Measurements from ENCODE around the gene LRRC7. TPM values are rescaled to one million over a fixed set of nuclear protein-coding genes. Genes with fewer than 3 reads are reported as not detected.

LRRC7 gene
- total RNA-seq, 1 experiment from 2014 or later: not detected

- intact Hi-C loops (cut with micrococcal nuclease; ENCODE audit: unreplicated experiment) (no loop called here), in situ Hi-C loops (cut with HindIII; ENCODE audit: low pct_unique_long_range_greater_than_20kb, low sequenced_read_pairs) (no loop called here)
- ChIA-PET POLR2A (no interaction called here), CTCF (no interaction called here)
- no peaks in the 10 kb centered on the region for H3K27me3 ChIP-seq (ENCODE audit: control insufficient read depth, insufficient read depth, low read length)
- ATAC-seq (no peak), DNase-seq (ENCODE audit: low read depth, low spot score) (no peak)
- H3K9me3 ChIP-seq (ENCODE audit: control insufficient read depth, insufficient read depth, low read depth, low read length): no peaks in the 10 kb centered on the region
- H3K4me3 ChIP-seq (ENCODE audit: low read depth in 2 of 2, low read length in 2 of 2): no peak overlapping the region
- no peak overlapping the region for H3K27ac ChIP-seq (ENCODE audit: low read length)
- TF ChIP-seq SIN3A (IDR thresholded peaks at IDR 0.05; ENCODE audit: borderline replicate concordance, insufficient read depth, low read depth, low read length) (no peak), REST (IDR thresholded peaks at IDR 0.05; ENCODE audit: insufficient read depth in 1 of 2, low read depth in 2 of 2, low read length in 1 of 2) (no peak), POLR2AphosphoS5 (IDR thresholded peaks at IDR 0.05; ENCODE audit: low read depth, low read length) (no peak), TCF7L2 (IDR thresholded peaks at IDR 0.05; ENCODE audit: low read depth, low read length) (no peak), CTCF (IDR thresholded peaks at IDR 0.05) (no peak)
- BruUV-seq (replicated peaks): no TSS peak
- no peaks in the 10 kb centered on the region for H3K4me1 ChIP-seq (ENCODE audit: control insufficient read depth, insufficient read depth, low read length)
- H3K36me3 ChIP-seq (ENCODE audit: control insufficient read depth, insufficient read depth, low read length): no peaks in the 10 kb centered on the region
Observed at GRCh38 chr1:69919129-69919921, 351.6 kb downstream of the LRRC7 start.

GRCh38 chr1:69919922-69920273, 352.2 kb downstream of the LRRC7 start:
- ATAC-seq (no peak), DNase-seq (ENCODE audit: low read depth, low spot score) (no peak)
- ChIA-PET POLR2A (no interaction called here), CTCF (no interaction called here)
- Histone ChIP-seq H3K27me3 (ENCODE audit: control insufficient read depth, insufficient read depth, low read length) (no peaks in the 10 kb centered on the region), H3K36me3 (ENCODE audit: control insufficient read depth, insufficient read depth, low read length) (no peaks in the 10 kb centered on the region), H3K4me3 (ENCODE audit: low read depth in 2 of 2, low read length in 2 of 2) (no peak overlapping the region), H3K9me3 (ENCODE audit: control insufficient read depth, insufficient read depth, low read depth, low read length) (no peaks in the 10 kb centered on the region), H3K27ac (ENCODE audit: low read length) (no peak overlapping the region), H3K4me1 (ENCODE audit: control insufficient read depth, insufficient read depth, low read length) (no peaks in the 10 kb centered on the region)
- intact Hi-C loops (cut with micrococcal nuclease; ENCODE audit: unreplicated experiment): no loop called here
- no TSS peak for BruUV-seq (replicated peaks)
- in situ Hi-C loops (cut with HindIII; ENCODE audit: low pct_unique_long_range_greater_than_20kb, low sequenced_read_pairs): no loop called here
- TF ChIP-seq TCF7L2 (IDR thresholded peaks at IDR 0.05; ENCODE audit: low read depth, low read length) (no peak), SIN3A (IDR thresholded peaks at IDR 0.05; ENCODE audit: borderline replicate concordance, insufficient read depth, low read depth, low read length) (no peak), REST (IDR thresholded peaks at IDR 0.05; ENCODE audit: insufficient read depth in 1 of 2, low read depth in 2 of 2, low read length in 1 of 2) (no peak), CTCF (IDR thresholded peaks at IDR 0.05) (no peak), POLR2AphosphoS5 (IDR thresholded peaks at IDR 0.05; ENCODE audit: low read depth, low read length) (no peak)

All from Panc1 (cell line).